ENCODE data around the gene BANF2.

DNA sequence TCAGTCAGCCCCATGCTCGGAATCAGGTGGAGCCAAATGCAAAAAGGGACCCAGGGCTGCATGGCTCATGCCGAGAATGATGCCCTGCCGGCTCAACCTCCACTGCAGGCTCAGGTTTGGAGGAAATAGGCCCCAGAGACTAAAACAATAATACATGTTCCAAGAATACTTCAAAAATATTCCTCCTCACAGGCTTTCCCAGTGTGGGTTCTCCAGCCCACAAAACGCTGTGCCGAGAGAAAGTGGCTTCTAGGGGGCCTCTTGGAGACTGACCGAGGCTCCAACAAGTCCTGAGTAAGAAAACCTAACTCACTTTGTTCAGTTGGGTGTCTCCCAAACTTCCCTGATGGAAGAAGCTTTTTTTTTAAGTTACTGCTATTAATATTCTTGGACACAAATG, 73.9 kb downstream of the BANF2 start:
- TF ChIP-seq, protein P1, sequence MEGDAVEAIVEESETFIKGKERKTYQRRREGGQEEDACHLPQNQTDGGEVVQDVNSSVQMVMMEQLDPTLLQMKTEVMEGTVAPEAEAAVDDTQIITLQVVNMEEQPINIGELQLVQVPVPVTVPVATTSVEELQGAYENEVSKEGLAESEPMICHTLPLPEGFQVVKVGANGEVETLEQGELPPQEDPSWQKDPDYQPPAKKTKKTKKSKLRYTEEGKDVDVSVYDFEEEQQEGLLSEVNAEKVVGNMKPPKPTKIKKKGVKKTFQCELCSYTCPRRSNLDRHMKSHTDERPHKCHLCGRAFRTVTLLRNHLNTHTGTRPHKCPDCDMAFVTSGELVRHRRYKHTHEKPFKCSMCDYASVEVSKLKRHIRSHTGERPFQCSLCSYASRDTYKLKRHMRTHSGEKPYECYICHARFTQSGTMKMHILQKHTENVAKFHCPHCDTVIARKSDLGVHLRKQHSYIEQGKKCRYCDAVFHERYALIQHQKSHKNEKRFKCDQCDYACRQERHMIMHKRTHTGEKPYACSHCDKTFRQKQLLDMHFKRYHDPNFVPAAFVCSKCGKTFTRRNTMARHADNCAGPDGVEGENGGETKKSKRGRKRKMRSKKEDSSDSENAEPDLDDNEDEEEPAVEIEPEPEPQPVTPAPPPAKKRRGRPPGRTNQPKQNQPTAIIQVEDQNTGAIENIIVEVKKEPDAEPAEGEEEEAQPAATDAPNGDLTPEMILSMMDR (IDR thresholded peaks at IDR 0.05), result no peak
- no peak for TF ChIP-seq POLR2A (IDR thresholded peaks at IDR 0.05)

All from heart left ventricle (tissue), 13 donors.